Left renal cortex interstitium (tissue), 4 donors: ENCODE data around the gene LRRC34. TPM values are rescaled to one million over a fixed set of nuclear protein-coding genes. Genes with fewer than 3 reads are reported as not detected.
A peak's percentile ranks its signal among the peaks of the same experiment; 100 is the strongest.

Experiments used
- DNase-seq, 4 donors: peaks; one replicate each; pipeline ENCODE4 v3.0.0-alpha.2; 2013; ENCODE audit warnings: low read depth in 4 of 4, low spot score in 2 of 4, missing footprints in 1 of 4
- polyA plus RNA-seq, 4 donors: library from polyadenylated mRNA; unstranded; fragments of 120-200 nt; gene quantifications; one replicate each; pipeline ENCODE4 v1.2.1, GENCODE V29; 2013; ENCODE audit not compliant: insufficient read length in 4 of 4

The LRRC34 gene, protein sequence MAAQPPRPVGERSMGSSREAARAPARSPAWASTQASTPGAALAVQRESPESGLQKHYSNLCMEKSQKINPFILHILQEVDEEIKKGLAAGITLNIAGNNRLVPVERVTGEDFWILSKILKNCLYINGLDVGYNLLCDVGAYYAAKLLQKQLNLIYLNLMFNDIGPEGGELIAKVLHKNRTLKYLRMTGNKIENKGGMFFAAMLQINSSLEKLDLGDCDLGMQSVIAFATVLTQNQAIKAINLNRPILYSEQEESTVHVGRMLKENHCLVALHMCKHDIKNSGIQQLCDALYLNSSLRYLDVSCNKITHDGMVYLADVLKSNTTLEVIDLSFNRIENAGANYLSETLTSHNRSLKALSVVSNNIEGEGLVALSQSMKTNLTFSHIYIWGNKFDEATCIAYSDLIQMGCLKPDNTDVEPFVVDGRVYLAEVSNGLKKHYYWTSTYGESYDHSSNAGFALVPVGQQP
- 10 to 100 TPM in 3 of 4 donors, 1 to 10 TPM in 1; 8.2 to 19.5 (median 12.9) TPM for polyA plus RNA-seq

DNA sequence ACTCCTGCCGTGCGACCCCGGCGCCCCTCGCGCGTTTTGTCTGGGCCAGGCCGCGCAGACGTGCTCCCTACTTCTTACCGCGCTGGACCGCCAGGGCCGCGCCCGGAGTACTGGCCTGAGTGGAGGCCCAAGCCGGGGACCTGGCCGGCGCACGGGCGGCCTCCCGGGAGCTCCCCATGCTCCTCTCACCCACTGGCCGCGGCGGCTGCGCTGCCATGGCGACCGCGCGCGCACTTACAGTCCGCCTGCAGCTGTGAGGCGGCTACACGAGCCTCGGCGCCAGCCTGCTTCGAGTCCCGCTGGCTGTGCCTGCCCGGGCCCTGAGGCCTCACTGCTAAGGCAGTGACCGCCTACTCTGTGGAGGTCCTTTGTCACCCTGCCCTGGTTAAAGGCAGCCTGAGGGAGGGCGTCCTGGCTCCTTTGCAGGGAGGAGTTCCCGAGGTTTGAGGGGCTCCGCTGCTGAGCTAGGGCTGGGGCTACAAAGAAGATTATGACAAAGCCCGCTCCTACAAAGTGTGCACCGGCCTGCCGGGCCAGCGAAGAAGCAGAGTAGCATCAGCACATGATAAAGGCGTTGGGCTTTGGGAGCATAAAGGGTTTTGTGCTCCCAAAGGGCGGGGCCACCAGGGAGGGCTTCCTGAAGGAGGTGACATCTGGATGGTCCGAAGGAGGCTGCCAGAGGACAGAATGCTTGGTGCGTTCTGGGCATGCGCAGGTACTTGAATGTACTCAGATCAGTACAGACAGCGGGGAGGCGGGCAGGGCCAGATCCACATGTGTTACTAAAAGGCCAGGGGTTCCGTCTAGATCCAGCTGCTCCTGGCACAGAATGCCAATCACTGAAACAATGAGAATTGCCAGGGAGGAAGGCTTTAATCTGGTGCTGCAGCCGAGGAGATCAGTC, at the start of gene LRRC34, which contains the start of gene LRRIQ4:
TSS of gene LRRC34 (minus strand) at position 573 of the 904 bp plus-strand sequence. CDS start at position 217, 356 bp downstream.
TSS of gene LRRIQ4 (plus strand) at position 539 of the 904 bp plus-strand sequence. CDS start 9,052 bp downstream, outside the sequence.
- peak; percentile 54 to 58 (median 58) for DNase-seq

DNA sequence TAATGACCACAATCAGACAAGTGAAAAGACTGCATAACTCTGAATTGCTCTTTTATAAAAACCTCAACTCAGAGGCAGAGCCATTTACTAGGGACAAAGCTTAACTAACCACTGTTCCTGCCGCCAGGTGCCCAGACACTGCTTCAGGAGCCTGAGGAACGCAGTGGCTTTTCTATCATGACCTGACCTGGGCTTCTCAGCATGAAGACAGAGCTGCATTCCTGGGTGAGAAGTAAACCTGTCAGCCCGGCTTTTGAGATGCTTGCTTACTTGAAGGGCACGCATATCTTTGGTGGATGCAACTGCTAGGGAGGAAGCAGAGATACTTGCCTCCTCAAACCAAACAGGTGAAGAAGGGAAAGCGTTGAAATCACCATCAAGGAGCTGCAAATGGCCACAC, 49.2 kb upstream of the LRRC34 start:
- no peak for DNase-seq

DNA sequence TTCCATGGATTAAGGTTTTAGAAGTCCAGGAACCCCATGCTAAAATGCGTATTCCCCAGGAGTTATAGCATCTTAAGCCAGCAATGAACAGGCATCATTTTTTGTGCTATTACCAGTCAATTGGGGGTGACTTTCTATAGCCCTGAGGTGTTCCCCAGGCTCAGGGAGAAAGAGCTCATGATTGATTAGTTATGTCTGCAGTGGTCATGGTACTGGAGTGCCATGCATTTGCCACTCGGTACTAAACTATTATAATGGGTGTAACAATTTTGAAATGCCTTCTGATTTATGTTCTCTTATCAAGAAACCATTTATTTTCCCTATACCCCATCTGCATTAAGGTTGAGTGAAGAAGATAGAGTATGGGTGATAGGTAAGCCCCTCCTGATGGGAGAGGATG, 45.1 kb upstream of the LRRC34 start:
- no peak for DNase-seq

DNA sequence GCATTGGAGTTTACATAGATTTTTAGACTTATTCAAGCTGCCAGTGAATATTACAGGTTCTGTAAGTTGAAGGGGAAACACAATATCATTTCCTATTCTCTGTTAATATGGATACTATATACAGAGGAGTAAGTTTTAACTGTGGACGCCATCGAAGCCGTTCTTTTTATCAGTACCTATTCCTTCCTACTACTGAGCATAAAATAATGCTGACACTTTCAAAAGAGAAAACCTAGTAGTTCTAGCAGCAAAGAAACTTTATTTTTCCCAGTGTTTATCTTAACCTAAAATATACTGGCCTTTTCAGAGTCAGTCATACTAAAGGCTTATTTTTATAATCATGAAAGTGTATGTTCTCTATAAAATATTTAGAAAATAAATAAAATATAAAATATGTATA, 42.8 kb upstream of the LRRC34 start:
- DNase-seq: no peak

DNA sequence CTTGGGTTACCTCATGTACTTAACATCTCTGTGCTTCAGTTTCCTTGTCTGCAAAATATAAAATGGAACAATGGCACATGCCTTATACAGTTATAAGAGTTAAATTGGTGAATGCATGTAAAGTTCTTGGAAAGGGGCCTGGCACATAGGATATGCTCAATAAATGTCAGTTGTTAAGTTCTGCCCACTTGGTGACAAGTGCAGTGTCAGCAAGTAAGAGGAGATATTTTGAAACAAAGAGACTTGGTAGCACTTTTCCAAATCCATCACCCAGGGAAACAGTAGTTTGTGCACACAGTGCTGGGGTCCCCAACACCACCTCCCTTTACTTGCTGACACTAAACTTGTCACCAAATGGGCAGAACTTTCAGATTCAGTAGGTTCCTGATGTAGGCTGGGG, 37.9 kb upstream of the LRRC34 start:
- DNase-seq: no peak

DNA sequence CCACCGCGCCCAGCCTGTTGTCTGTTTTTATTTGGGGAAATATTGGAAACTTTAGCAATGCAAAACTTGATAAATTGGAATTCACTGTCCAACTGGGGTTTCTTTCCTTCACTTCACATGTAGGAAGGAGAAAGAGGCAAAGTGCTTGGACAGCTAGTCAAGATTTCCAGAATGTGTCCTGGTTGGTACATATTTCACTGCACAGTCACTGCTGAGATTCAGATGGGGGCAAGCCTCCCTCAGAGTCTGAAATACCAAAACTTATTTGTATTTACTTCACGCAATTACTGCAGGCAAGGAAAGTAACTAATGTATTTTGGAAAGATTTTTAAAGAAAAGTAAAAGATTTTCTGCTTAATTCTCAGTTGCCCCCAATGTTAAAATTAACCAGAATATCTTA, 36.0 kb upstream of the LRRC34 start:
- DNase-seq: no peak

DNA sequence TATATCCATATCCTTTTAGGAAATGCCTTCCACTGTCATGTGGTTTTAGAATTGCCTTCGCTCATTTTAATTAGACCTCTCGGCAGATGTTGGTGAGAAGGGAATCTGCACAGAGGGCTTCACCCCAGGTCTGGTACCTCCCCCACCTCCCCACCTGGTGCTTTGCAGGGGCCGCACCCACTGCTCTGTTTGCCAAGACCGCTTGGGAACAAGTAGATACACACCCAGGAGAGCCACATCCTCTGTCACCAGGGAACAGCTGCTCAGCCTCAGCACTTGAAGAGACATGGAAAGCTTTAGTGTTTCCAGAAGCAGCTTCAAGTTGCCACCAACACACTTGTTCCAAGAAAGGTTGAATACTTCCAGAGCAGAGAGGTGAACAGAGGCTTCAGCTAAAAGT, 35.2 kb upstream of the LRRC34 start:
- no peak for DNase-seq

DNA sequence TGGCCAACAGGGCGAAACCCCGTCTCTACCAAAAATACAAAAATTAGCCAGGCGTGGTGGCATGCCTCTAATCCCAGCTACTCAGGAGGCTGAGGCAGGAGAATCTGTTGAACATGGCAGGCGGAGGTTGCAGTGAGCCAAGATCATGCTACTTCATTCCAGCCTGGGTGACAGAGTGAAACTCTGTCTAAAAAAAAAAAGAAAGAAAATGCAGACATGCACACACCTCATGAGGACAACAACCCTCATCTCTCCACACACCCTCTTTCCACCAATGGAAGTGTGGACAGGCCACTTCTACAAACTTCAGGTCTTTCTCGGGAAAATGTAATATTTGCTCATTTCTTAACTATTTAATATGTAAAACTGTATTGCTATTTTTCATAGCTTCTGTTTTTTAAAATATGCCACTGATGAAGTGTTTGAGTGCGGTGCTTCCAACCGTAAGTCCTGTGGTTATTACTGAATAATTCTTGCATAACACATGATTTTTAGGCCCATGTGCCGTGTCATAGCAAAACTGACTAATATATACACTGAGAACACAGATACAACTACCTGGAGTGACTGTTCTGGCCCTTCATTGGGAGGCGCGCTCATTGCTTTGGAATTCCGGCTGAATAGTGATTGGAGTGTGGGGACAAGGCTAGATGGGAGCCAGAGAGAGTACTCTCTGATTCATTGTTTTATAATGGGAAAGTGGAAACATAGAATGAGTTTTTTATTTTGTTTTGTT, 33.9 kb upstream of the LRRC34 start:
- no peak for DNase-seq

DNA sequence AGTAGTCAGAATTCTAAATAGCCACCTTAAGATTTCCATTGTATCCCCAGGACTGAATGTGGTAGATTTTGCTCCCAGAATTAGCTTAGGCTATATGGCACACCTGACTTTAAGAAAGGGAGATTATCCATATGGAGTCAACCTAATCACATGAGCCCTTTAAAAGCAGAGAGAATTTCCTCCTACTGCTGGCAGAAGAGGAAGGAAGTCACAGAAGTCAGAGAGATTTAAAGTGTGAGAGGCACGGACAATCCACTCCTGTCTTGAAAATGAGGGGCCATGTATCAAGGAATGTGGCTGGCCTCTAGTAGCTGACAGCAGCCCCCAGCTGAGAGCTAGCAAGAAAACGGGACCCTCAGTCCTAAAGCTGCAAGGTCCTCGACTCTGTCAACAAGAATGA, 30.3 kb upstream of the LRRC34 start:
- DNase-seq: no peak

DNA sequence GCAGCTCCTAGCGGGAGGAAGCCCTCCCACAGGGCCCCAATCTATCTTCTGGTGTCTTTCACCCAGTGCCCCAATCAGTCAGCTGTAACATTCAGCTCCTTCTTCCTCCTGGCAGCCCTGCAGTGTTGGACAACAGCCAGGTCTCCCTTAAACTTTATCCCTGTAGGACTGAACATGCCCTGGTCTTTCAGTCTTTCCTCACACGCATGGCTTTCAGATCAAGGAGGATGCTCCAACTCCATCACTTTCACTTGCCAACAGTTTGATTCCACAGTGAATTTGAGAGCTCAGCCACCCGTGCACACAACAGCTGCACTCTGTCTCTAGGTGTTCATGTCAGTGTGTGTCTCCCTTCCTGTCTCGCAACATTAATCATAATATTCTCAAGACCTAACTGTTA, 28.5 kb upstream of the LRRC34 start:
- DNase-seq: peak in 3 of 4 donors; percentile 13 to 38 (median 38)

DNA sequence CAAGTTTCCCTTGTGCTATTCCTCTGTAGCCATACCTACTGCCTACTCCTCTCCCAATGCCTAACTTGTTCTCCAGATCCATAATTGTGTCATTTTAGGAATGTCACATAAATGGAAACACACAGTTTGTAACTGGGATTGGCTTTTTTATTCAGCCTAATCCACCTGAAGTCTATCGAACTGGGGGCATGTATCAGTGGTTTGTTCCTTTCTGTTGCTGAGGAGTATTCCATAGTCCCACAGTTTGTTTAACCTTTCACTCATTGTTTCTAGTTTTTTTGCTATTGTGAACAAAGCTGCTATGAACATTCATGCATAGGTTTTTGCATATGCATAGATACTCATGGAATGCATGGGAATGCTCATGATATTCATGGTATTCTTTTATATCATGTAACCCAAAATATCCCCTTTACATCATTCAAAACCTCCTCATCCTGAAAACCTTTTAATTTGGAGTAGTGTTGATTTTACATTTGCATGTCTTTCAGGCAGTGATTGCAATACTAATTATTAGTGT, 25.9 kb upstream of the LRRC34 start:
- no peak for DNase-seq

DNA sequence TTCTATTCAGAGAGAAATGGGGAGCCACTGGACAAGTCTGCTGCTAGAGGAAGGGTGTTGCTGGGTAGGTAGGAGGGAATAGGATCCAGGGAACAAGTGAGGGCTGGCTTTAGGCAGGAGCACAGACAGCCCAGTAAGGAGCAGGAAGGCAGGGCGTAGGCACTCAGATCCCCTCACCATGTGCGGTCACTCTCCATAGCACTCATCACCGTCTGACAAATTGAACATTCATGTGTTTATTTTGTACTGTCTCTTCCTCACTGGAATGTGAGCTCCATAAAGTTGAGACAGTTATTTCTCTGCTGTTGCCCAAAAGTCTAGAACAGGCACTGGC, 24.2 kb upstream of the LRRC34 start:
- DNase-seq: no peak

DNA sequence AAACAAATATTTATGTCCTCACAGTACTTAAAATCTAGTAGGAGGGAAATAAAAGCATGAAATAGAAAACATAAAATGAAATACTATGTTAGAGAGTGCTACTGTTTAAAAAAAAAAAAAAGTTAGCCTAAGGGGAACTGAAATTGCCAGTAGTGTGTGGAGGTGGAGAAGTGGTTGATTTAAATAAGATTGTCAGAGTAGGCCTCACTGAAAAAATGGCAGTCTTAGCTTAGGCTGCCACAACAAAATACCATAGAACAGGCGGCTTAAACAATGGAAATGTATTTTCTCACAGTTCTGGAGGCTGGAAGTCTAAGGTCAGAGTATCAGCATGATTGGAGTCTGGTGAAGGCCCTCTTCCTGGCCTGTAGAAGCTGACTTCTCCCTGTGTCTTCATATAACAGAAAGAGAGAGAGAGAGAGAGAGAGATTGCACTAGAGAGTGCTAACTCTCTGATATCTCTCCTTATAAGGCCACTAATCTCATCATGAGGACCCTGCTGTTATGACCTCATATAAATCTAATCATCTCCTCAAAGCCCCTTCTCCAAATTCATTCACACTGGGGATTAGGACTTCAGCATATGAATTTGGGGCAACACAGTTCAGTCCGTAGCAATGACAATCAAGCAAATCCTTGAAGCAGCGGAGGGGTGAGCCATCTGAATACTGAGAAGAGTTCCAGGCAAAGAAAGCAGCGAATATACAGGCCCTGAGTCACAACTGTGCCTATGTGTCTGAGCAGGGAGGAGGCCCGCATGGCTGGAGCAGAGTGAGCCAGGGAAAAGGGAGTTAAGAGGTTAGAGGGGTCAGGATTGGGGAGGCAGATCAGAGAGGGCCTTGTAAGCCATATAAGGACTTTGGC, 23.6 kb upstream of the LRRC34 start:
- no peak for DNase-seq

DNA sequence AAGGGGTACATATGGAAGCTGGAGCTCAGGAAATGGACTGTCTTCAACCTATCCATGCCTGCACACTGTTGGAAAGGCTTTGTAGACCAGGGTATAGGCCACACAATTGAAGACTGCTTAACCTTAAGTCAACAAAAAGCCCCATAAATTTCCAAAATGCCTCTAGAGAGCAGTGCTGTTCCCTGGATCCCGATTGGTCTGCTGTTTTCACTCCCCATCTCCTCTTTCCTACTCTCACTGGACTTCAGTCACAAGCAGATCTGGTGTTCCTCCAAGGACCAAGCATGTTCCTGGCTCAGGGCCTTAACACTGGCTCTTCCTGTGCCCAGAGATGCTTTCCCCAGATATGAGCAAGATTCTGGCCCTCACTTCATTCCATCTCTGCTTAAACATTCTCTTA, 22.8 kb upstream of the LRRC34 start:
- DNase-seq: no peak

DNA sequence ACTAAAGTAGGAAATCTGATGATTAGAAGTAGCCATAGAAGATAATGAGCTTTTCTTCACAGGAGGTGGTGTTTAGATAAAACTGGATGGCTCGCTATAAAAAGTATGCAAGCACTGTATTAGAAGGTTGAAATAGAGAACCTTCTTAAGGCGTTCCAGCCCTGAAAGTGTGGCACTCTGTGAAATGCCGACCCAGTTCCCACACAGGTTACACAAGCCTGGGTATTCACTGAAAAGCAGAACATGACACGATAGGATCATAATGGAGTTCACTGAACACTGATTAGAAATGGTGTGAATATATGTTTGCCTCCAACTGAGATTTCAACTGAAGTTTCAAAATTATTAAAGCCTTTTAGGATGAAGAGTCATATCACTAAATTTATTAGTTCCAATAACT, 15.0 kb upstream of the LRRC34 start:
- no peak for DNase-seq

DNA sequence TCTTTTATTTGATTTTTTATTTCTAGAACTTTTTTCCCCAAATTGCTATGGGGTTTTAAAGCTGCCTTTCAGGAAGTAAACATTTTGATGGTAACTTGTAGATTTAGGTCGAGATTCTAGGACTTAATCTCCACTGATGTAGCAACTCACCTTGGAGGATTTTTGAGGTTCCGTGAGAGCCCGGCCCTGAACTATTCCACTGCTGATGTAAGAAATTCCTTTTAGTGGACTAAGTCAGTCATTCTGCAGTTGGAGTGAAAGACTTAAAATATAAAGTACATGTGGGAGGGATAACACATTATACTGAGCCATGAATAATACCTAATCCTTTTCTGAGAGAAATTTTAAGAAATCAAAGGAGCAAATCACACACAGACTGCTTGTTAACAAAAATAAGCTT, 12.6 kb upstream of the LRRC34 start:
- DNase-seq: no peak

DNA sequence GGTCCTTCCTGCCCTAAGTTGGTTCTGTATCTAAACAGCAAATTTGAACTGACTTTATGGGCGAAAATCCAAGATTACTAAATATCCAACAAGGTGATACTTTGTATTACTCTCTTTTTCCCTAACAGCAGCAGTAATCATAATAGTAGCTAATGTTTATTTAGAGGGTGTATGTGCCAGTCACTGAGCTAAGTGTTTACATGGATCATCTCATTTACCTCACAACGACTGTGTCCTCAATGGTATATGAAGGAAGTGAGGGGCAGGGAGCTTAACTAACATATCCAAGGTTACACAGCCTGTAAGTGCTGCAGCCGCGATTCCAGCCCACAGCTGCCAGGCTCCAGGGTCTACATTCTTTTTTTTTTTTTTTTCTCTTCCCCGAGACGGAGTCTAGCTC, 10.3 kb upstream of the LRRC34 start:
- DNase-seq: no peak

DNA sequence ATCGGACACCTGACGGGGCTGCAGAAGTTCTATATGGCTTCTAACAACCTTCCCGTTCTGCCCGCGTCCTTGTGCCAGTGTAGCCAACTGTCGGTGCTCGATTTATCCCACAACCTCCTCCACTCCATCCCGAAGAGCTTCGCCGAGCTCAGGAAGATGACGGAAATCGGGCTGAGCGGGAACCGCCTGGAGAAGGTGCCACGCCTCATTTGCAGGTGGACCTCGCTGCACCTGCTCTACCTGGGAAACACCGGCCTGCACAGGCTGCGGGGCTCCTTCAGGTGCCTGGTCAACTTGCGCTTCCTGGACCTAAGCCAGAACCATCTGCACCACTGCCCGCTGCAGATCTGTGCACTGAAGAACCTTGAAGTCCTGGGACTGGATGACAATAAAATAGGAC, 9.8 kb upstream of the LRRC34 start:
- DNase-seq: no peak

DNA sequence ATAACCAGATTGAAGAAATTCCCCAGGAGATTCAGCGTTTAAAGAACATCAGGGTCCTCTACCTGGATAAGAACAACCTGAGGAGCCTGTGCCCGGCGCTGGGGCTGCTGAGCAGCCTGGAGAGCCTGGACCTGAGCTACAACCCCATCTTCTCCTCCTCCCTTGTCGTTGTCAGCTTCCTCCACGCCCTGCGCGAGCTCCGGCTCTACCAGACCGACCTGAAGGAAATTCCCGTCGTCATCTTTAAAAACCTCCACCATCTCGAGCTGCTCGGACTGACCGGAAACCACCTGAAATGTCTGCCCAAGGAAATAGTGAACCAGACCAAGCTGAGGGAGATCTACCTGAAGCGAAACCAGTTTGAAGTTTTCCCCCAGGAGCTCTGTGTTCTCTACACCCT, 9.4 kb upstream of the LRRC34 start:
- no peak for DNase-seq

DNA sequence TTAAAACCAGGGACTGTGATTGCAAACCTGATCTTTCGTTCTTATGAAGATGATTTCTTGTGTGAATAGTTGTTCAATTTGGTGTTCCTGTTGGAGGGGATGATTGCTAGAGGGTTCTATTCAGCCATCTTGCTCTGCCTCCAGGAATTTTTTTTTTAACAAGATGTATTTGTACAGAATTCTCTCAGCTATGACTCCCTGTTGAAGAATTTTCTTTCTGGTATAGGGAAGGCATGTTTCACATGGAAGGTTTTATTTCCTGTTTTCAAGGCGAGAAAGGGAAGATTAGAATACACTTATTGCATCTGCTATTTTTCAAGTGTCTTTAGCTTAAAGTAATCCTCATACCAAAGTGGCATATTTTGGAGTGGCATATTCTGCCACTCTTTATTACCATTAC, 5.6 kb upstream of the LRRC34 start:
- DNase-seq: no peak
